Measurements from ENCODE around the gene PCAT6. TPM values are rescaled to one million over a fixed set of nuclear protein-coding genes. Genes with fewer than 3 reads are reported as not detected.
A peak's percentile ranks its signal among the peaks of the same experiment; 100 is the strongest.

Gene PCAT6
- total RNA-seq, 2 experiments from 2014 or later, result 0.91 to 1.3 TPM

- no peak overlapping the region for H3K27ac Mint-ChIP-seq
- Histone ChIP-seq H3K27ac (ENCODE audit: low read depth in 1 of 2, low read length in 2 of 2) (no peak overlapping the region), H3K4me1 (ENCODE audit: insufficient read depth, low read length) (no peaks in the 10 kb centered on the region), H3K4me3 (ENCODE audit: low read length) (no peak overlapping the region), H3K27me3 (ENCODE audit: control insufficient read depth in 1 of 2, insufficient read depth in 2 of 2, low read length in 2 of 2) (no peaks in the 10 kb centered on the region), H3K36me3 (ENCODE audit: insufficient read depth, low read length) (no peaks in the 10 kb centered on the region), H3K9me3 (ENCODE audit: control insufficient read depth in 1 of 2, insufficient read depth in 1 of 2, low read length in 2 of 2) (no peaks in the 10 kb centered on the region)
- TF ChIP-seq CTCF (IDR thresholded peaks at IDR 0.05), result no peak
- POLR2A ChIA-PET, result no interaction called here
- H3K36me3 Mint-ChIP-seq (ENCODE audit: low read depth), result no peaks in the 10 kb centered on the region
- no peaks in the 10 kb centered on the region for H3K9me3 Mint-ChIP-seq
- no peaks in the 10 kb centered on the region for H3K4me1 Mint-ChIP-seq (ENCODE audit: low read depth)
- CTCF ChIA-PET, result no interaction called here
- ATAC-seq (ENCODE audit: poor library complexity) (peak; percentile 58), DNase-seq (peak in 6 of 14 experiments; percentile 7 to 70 (median 40))
- no peaks in the 10 kb centered on the region for H3K27me3 Mint-ChIP-seq
- H3K4me3 Mint-ChIP-seq, result no peak overlapping the region
- intact Hi-C loops (cut with DNase I, micrococcal nuclease), result loop anchor here (2.0 to 5.0 kb wide), 3 partner anchors 100 to 200 kb away; no protein-coding TSS in a partner anchor
Measured at GRCh38 chr1:202852163-202852904, 41.6 kb downstream of the PCAT6 start.

GRCh38 chr1:202854787-202855186 is 44.0 kb downstream of the PCAT6 start:
- Histone ChIP-seq H3K9me3 (ENCODE audit: control insufficient read depth in 1 of 2, insufficient read depth in 1 of 2, low read length in 2 of 2) (no peaks in the 10 kb centered on the region), H3K4me3 (ENCODE audit: low read length) (no peak overlapping the region), H3K27me3 (ENCODE audit: control insufficient read depth in 1 of 2, insufficient read depth in 2 of 2, low read length in 2 of 2) (peaks cover 0 to 4% of the 10 kb centered on the region in 2 experiments), H3K36me3 (ENCODE audit: insufficient read depth, low read length) (no peaks in the 10 kb centered on the region), H3K27ac (ENCODE audit: low read depth in 1 of 2, low read length in 2 of 2) (no peak overlapping the region), H3K4me1 (ENCODE audit: insufficient read depth, low read length) (no peaks in the 10 kb centered on the region)
- Mint-ChIP-seq H3K27ac (no peak overlapping the region), H3K9me3 (no peaks in the 10 kb centered on the region), H3K4me3 (no peak overlapping the region), H3K27me3 (peaks cover 9% of the 10 kb centered on the region), H3K4me1 (ENCODE audit: low read depth) (no peaks in the 10 kb centered on the region), H3K36me3 (ENCODE audit: low read depth) (no peaks in the 10 kb centered on the region)
- ChIA-PET CTCF (interaction anchor here (0.6 kb wide), 1 partner anchor 51 kb away, joined by 3 read pairs; no protein-coding TSS in a partner anchor), POLR2A (no interaction called here)
- no peak for ATAC-seq (ENCODE audit: poor library complexity)
- intact Hi-C loops (cut with DNase I, micrococcal nuclease), result loop anchor here in 1 of 2 experiments (5.0 kb wide), 2 partner anchors 102 to 202 kb away; no protein-coding TSS in a partner anchor
- DNase-seq, result no peak
- no peak for TF ChIP-seq CTCF (IDR thresholded peaks at IDR 0.05)

DNA sequence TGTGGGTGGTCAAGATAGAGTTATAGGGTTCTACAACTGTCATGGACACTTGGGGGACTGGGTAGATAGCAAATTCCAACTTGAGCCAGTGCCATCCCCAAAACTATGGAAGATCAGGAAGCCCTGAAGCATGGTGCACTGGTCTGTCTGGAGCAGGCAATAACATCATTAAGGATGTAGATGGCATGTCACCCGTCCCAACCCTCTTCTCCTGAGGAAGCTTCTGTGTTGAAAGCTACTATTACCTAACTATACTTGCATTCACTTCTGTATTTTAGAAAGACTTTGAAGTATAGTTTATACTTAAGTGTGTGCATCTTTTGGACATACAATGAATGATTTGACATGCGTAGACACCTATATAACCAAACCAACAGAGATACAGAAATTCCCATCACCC is 45.3 kb downstream of the PCAT6 start:
- ATAC-seq (ENCODE audit: poor library complexity) (no peak), DNase-seq (no peak)
- H3K9me3 ChIP-seq (ENCODE audit: control insufficient read depth in 1 of 2, insufficient read depth in 1 of 2, low read length in 2 of 2), result peaks cover 0 to 2% of the 10 kb centered on the region in 2 experiments
- ChIA-PET POLR2A (no interaction called here), CTCF (no interaction called here)
- no peak overlapping the region for H3K27ac ChIP-seq (ENCODE audit: low read depth in 1 of 2, low read length in 2 of 2)
- peaks cover 5% of the 10 kb centered on the region for H3K4me1 ChIP-seq (ENCODE audit: insufficient read depth, low read length)
- no peak for TF ChIP-seq CTCF (IDR thresholded peaks at IDR 0.05)
- H3K27ac Mint-ChIP-seq, result no peak overlapping the region
- H3K4me1 Mint-ChIP-seq (ENCODE audit: low read depth), result peaks cover 3% of the 10 kb centered on the region
- peaks cover 6 to 10% of the 10 kb centered on the region in 2 experiments for H3K27me3 ChIP-seq (ENCODE audit: control insufficient read depth in 1 of 2, insufficient read depth in 2 of 2, low read length in 2 of 2)
- no peak overlapping the region for H3K4me3 Mint-ChIP-seq
- H3K27me3 Mint-ChIP-seq, result peaks cover 18% of the 10 kb centered on the region
- no peaks in the 10 kb centered on the region for H3K9me3 Mint-ChIP-seq
- no peak overlapping the region for H3K4me3 ChIP-seq (ENCODE audit: low read length)
- no peaks in the 10 kb centered on the region for H3K36me3 Mint-ChIP-seq (ENCODE audit: low read depth)
- intact Hi-C loops (cut with DNase I, micrococcal nuclease), result no loop called here
- H3K36me3 ChIP-seq (ENCODE audit: insufficient read depth, low read length), result no peaks in the 10 kb centered on the region
